NCI-H69 (cell line): ENCODE measurements around the gene TTC5.
"Not testable (repeated sequence)": the region's sequence is repeated elsewhere in the genome, so short reads cannot be mapped to it uniquely, and the experiment has no call there.

Source experiments
- DNase-seq: peaks from one replicate; lab custom pipeline; 2025; lab: John Stamatoyannopoulos, UW

Gene TTC5

GRCh38 chr14:20302042-20302755 lies 3.6 kb downstream of the TTC5 start:
- no peak for DNase-seq

- no peak for DNase-seq
These were observed 10.7 kb downstream of the TTC5 start for GRCh38 chr14:20295067-20295466.

GRCh38 chr14:20294636-20295035 lies 11.1 kb downstream of the TTC5 start:
- DNase-seq: no peak

GRCh38 chr14:20281998-20282397 lies 23.8 kb downstream of the TTC5 start:
- DNase-seq: not testable (repeated sequence)

GRCh38 chr14:20280265-20280664 lies 25.5 kb downstream of the TTC5 start:
- DNase-seq: not testable (repeated sequence)

- DNase-seq: peak; percentile 50
These were observed 27.3 kb downstream of the TTC5 start for GRCh38 chr14:20278414-20278813.

GRCh38 chr14:20277409-20277808 lies 28.3 kb downstream of the TTC5 start:
- DNase-seq: no peak

GRCh38 chr14:20274062-20274461 lies 31.7 kb downstream of the TTC5 start:
- no peak for DNase-seq

GRCh38 chr14:20264361-20264760 lies 41.4 kb downstream of the TTC5 start:
- DNase-seq: not testable (repeated sequence)

- DNase-seq: peak; percentile 23
These were observed 43.1 kb downstream of the TTC5 start for GRCh38 chr14:20262642-20263128.

GRCh38 chr14:20247646-20248246 lies 58.0 kb downstream of the TTC5 start:
- peak; percentile 38 for DNase-seq
